ENCODE measurements around the gene TNNC1.

The TNNC1 gene

DNA sequence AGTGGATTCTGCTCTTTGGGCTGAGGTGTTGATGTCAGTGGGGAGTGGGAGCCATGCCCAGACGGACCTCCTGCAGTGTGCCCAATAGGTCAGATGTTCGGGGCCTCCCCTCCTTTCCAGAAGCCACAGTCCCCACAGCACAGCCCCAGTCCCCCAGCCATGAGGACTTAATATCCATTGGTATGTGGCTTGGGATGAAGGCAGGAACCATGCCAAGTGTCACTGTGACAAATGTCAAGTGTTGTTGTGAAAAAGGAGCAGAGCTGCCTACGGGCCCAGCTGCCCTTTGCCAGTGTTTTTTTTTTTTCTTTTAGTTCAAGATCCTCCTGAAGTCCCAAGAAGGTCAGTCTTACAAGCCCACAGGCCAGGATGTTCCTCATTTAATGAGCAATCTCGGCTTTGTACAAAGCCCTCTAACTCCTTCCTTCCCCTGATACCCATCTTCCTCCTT, 21.1 kb downstream of the TNNC1 start:
- DNase-seq (ENCODE audit: insufficient read length, low spot score), result no peak
- FAIRE-seq, result peak; percentile 33

DNA sequence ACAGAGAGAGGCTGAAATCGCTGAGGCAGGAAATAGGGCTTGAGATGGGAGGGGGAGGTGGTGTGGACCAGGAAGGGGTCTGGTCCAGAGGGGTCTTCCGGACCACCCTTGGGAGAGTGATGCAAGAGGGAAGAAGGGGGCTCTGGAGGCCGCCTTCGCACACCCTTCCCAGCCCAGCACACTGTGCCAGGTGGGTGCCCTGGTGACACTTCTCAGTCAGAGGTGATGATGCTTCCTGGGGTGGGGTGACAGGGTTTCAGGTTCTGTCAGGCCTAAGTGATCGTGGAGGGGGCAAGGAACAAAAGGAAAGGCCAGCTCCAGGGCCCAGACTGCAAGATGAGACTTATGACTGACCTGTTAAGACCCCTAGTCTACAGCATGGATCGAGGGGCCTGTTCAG, 21.6 kb downstream of the TNNC1 start:
- FAIRE-seq, result no peak
- no peak for DNase-seq (ENCODE audit: insufficient read length, low spot score)

GRCh38 chr3:52431459-52432223, 22.2 kb downstream of the TNNC1 start:
- FAIRE-seq, result no peak
- no peak for DNase-seq (ENCODE audit: insufficient read length, low spot score)

- FAIRE-seq (no peak), DNase-seq (ENCODE audit: insufficient read length, low spot score) (no peak)
Measured at GRCh38 chr3:52430416-52430810, 23.4 kb downstream of the TNNC1 start.

DNA sequence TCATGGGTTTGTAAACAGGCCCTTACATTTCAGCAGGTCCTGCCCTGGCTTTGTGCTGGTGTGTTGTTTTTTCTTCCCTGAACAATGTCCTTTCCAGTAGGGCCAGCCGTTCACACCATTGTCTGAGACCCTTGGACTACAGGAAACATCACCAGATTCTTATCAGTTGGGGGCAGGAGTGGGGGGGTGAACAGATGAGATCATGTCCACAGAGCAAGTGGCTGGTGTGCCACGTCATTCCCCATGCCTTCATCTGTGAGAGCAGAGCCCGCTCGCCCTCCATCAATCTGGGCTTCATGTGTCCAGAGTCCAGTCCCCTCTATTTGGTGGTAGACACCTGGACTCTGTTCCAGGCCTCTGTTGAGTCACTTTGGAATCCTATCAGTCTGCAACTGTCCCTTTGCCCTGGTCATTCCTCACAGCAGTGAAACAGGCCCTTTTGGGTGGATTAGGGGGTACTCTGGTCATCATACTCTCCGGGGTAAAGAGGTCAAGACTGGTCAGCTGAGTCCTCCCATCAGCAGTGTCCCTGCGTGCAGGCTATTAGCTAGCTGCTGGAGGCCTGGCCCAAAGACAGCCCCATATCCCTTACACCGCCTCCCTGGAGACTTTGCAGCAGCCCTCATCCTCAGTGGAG, 23.9 kb downstream of the TNNC1 start:
- DNase-seq (ENCODE audit: insufficient read length, low spot score) (no peak), FAIRE-seq (no peak)

- FAIRE-seq (no peak), DNase-seq (ENCODE audit: insufficient read length, low spot score) (no peak)
Measured at GRCh38 chr3:52429031-52429430, 24.8 kb downstream of the TNNC1 start.

- DNase-seq (ENCODE audit: insufficient read length, low spot score) (peak; percentile 63), FAIRE-seq (peak; percentile 97)
Measured at GRCh38 chr3:52428151-52429005, 25.5 kb downstream of the TNNC1 start.

DNA sequence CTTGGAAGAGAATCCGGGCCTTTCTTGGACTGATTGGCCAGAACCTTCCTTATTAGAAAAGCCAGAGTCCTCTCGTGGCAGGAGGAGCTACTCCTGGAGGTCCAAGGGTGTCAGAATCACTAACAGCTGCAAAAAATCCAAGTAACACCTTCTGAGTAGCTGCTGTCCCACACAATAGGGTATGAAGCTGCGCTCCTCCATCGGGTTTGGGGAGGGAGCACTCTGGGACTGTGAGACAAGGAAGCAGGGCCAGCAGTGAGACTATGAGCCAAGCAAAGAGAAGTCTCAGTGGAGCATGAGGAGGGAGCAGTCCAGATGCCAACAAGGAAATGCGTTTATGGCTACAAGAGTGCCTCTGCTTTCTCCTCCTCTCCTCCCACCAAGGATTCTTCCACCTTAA, 30.7 kb downstream of the TNNC1 start:
- DNase-seq (ENCODE audit: insufficient read length, low spot score), result no peak
- no peak for FAIRE-seq

DNA sequence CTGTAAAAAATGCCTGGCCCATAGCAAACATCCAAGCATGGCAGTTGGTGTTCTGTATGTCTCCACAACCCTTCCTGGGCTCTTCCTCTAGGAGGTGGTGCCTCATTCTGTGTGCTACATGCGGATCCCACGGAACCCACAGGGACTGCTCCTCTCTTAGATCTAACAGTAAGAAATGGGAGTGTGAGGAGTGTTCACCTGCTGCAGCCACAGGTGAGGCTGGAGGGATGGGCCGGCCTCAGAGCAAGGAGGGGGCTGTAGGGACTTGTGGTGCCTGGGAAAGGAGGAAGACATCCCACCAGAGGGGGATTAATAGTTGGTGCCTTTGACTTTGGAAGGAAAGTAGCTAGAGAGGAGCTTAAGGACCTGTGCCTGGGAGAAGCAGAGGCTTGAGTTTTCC, 31.2 kb downstream of the TNNC1 start:
- no peak for DNase-seq (ENCODE audit: insufficient read length, low spot score)
- no peak for FAIRE-seq

GRCh38 chr3:52420388-52420787, 33.5 kb downstream of the TNNC1 start:
- FAIRE-seq, result no peak
- no peak for DNase-seq (ENCODE audit: insufficient read length, low spot score)

- DNase-seq (ENCODE audit: insufficient read length, low spot score) (no peak), FAIRE-seq (no peak)
Measured at GRCh38 chr3:52415800-52416199, 38.0 kb downstream of the TNNC1 start.

DNA sequence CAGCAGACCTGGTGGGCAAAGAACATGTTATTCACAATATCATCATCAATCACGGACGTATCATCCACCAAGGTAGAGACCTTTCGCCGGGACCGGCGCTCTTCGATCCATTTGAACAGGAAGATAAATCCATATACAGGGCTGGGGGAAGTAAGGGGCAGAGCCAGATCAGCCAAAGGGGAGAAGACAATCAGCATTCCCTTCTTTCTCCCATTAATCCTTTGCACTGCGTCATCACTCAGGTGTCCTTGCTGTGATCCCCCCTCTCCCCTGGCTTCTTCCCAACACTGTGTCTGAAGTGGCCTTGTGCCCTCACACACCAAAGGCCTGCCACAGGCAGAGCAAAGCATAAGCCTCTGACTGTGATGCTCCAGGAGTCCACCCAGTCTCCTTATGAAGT, 45.4 kb downstream of the TNNC1 start:
- FAIRE-seq, result no peak
- no peak for DNase-seq (ENCODE audit: insufficient read length, low spot score)

GRCh38 chr3:52407779-52408178, 46.1 kb downstream of the TNNC1 start:
- no peak for DNase-seq (ENCODE audit: insufficient read length, low spot score)
- no peak for FAIRE-seq

GRCh38 chr3:52406791-52407510, 46.9 kb downstream of the TNNC1 start:
- FAIRE-seq (no peak), DNase-seq (ENCODE audit: insufficient read length, low spot score) (no peak)

DNA sequence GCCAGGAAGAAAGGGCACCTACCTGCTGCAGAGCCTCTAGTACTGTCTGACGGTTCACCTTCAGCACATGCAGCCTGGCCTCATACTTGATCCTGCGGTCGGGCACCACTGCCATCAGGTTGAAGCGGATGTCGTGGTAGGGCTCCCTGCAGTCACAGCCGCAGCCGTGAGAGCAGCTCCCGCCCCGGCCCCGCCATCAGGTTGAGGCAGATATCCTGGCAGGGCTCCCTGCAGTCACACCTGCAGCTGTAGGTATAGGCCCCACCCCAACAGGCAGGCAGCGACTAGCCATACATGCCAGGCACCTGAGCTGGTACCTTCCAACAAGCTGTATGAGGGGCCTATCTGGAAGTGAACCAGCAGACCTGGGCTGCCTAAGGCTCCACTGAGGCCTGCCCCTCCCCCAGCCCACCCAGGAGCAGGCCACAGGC, 47.6 kb downstream of the TNNC1 start:
- DNase-seq (ENCODE audit: insufficient read length, low spot score) (no peak), FAIRE-seq (no peak)

- FAIRE-seq (no peak), DNase-seq (ENCODE audit: insufficient read length, low spot score) (no peak)
Measured at GRCh38 chr3:52405601-52406110, 48.2 kb downstream of the TNNC1 start.

DNA sequence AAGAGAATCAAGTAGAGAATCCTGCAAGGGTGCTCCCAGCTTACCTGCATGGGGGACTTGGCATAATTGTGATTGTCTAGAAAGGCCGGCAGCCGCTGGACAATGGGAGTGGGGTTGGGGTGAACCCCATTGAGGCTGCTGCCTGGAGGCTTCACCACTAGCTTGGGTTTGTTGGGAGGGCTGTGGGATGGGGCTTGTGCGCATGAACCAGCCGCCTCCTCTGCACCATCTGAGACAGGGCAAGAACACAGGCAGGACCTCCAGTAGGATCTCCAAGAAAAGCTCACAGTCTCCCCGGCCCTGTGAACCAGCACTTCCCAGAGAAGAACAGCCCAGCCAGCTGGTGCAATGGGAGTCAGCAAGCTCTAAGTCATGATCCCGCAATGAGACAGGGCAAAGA, 48.8 kb downstream of the TNNC1 start:
- DNase-seq (ENCODE audit: insufficient read length, low spot score), result no peak

GRCh38 chr3:52404391-52404790, 49.5 kb downstream of the TNNC1 start:
- no peak for FAIRE-seq
- no peak for DNase-seq (ENCODE audit: insufficient read length, low spot score)

More for the DNA sequence above, 48.8 kb downstream of the TNNC1 start:
- FAIRE-seq, result no peak

- no peak for DNase-seq (ENCODE audit: insufficient read length, low spot score)
- no peak for FAIRE-seq
Measured at GRCh38 chr3:52403955-52404354, 49.9 kb downstream of the TNNC1 start.

GRCh38 chr3:52403271-52403841, 50.5 kb downstream of the TNNC1 start:
- DNase-seq (ENCODE audit: insufficient read length, low spot score) (no peak), FAIRE-seq (no peak)

All from HTR-8/SVneo (cell line).